Stomach (tissue), 9 donors: ENCODE results near the gene ARFGAP2. TPM values are rescaled to one million over a fixed set of nuclear protein-coding genes. Genes with fewer than 3 reads are reported as not detected.

ENCODE experiments used
- DNase-seq, 2 donors: peaks; one replicate each; pipeline versions ENCODE4 v3.0.0 to v3.0.0-alpha.2; 2013 to 2019
- H3K27ac ChIP-seq, 5 donors: fragments of 200-600 bp in 4 of 5; sonication (generic) in 4 of 5; one replicate each; pipeline ENCODE4 v1.5.1; 2013 to 2019; ENCODE audit warnings: mild to moderate bottlenecking in 1 of 5, moderate library complexity in 1 of 5
- H3K27me3 ChIP-seq, 3 donors: fragments of 200-600 bp; sonication (generic); one replicate each; pipeline ENCODE4 v1.5.1; 2017 to 2019; ENCODE audit warnings: mixed run types in 1 of 3
- H3K36me3 ChIP-seq, 4 donors: fragments of 200-600 bp; sonication (generic); 1 replicate in 3 of 4; 2 replicates in 1 of 4; pipeline ENCODE4 v1.5.1; 2016 to 2019
- H3K4me1 ChIP-seq, 4 donors: fragments of 200-600 bp; sonication (generic); one replicate each; pipeline ENCODE4 v1.5.1; 2016 to 2019
- H3K4me3 ChIP-seq, 4 donors: fragments of 200-600 bp; sonication (generic) in 3 of 4; one replicate each; pipeline ENCODE4 v1.5.1; 2016 to 2019; ENCODE audit warnings: mild to moderate bottlenecking in 1 of 4
- H3K9me3 ChIP-seq, 4 donors: fragments of 200-600 bp; sonication (generic); one replicate each; pipeline ENCODE4 v1.5.1; 2016 to 2019
- CTCF ChIP-seq, 7 experiments: fragments of 450-650 bp in 4 of 7; fragments of 200-600 bp in 3 of 7; sonication (generic) in 3 of 7; IDR thresholded peaks; one replicate each; pipeline ENCODE4 v1.5.1; 2016 to 2019; ENCODE audit warnings: antibody characterized with exemption in 7 of 7, control low read depth in 2 of 7, mild to moderate bottlenecking in 1 of 7
- EP300 ChIP-seq: sonication (generic); formaldehyde crosslinking; IDR thresholded peaks from one replicate; pipeline ENCODE4 v1.6.1; 2017; ENCODE audit warnings: antibody characterized with exemption
- POLR2A ChIP-seq, 4 donors: fragments of 450-650 bp; IDR thresholded peaks; one replicate each; pipeline ENCODE4 v1.6.1; 2016; ENCODE audit warnings: antibody characterized with exemption in 4 of 4, control low read depth in 2 of 4, mild to moderate bottlenecking in 1 of 4, moderate library complexity in 1 of 4
- POLR2AphosphoS5 ChIP-seq, 3 donors: sonication (generic); formaldehyde crosslinking; IDR thresholded peaks; one replicate each; pipeline ENCODE4 v1.6.1; 2016; ENCODE audit warnings: antibody characterized with exemption in 3 of 3
- WGBS, 5 donors: extraction: QIAGEN DNeasy Blood & Tissue Kit in 3 of 5; methylation state at CpG; one replicate each; pipeline versions ENCODE4 v1.1.5 to v1.1.7; 2013 to 2018; 5-methylcytosine and 5-hydroxymethylcytosine counted together
- intact Hi-C: fragments of 100-400 bp; cut with DNase I; formaldehyde crosslinking; loops from one replicate; pipeline ENCODE4 v1.15.1; 2023; ENCODE audit warnings: low total_unique reads
- polyA plus RNA-seq, 3 donors: library from polyadenylated mRNA; stranded (reverse); fragments of 200-250 nt; gene quantifications; one replicate each; pipeline ENCODE4 v1.2.3, GENCODE V29; 2013
- total RNA-seq, 5 donors: library from RNA; depleted of rRNA; stranded (reverse); fragments of >200 nt; gene quantifications; one replicate each; pipeline versions ENCODE4 v1.1.0 to v1.2.3, GENCODE V29; 2014 to 2016
- donor health status: healthy with polysubstance abuse.
- donor health status: Bipolar disorder and iron deficiency.
- donor health status: healthy.

ARFGAP2 gene
- total and polyA plus RNA-seq, 8 donors, result 45.8 to 398 (median 90.4) TPM

GRCh38 chr11:47144541-47144940 lies 32.1 kb downstream of the ARFGAP2 start:
- 90 to 95% (median 92%) methylated on average over 3 of the region's 3 CpGs for WGBS, 5 donors
- no peak for DNase-seq
- H3K36me3 ChIP-seq, result no peaks in the 10 kb centered on the region
- intact Hi-C loops, result no loop called here
- no peaks in the 10 kb centered on the region for H3K27me3 ChIP-seq
- no peak overlapping the region for H3K27ac ChIP-seq
- no peak overlapping the region for H3K4me3 ChIP-seq
- TF ChIP-seq CTCF (IDR thresholded peaks at IDR 0.05) (no peak), EP300 (no peak)
- H3K9me3 ChIP-seq, result no peaks in the 10 kb centered on the region
- peaks cover 13 to 26% (median 15%) of the 10 kb centered on the region in 4 donors for H3K4me1 ChIP-seq

- WGBS, 5 donors, result 37 to 75% (median 53%) methylated on average over 3 of the region's 3 CpGs
- no peak overlapping the region for H3K4me3 ChIP-seq
- intact Hi-C loops, result no loop called here
- peaks cover under 1 to 13% (median 3%) of the 10 kb centered on the region in 4 donors for H3K4me1 ChIP-seq
- TF ChIP-seq CTCF (IDR thresholded peaks at IDR 0.05) (no peak), POLR2A (IDR thresholded peaks at IDR 0.05) (no peak), POLR2AphosphoS5 (IDR thresholded peaks at IDR 0.05) (peak in 1 of 3 donors; percentile 49), EP300 (no peak)
- no peaks in the 10 kb centered on the region for H3K9me3 ChIP-seq
- DNase-seq, result peak in 1 of 2 donors; percentile 87
- no peaks in the 10 kb centered on the region for H3K27me3 ChIP-seq
- peak overlapping the region in 2 of 5 donors; percentile 2 to 25 for H3K27ac ChIP-seq
- peaks cover 0 to 3% (median 3%) of the 10 kb centered on the region in 4 donors for H3K36me3 ChIP-seq
Observed at GRCh38 chr11:47143322-47143721, 33.4 kb downstream of the ARFGAP2 start.

GRCh38 chr11:47139878-47140277 lies 36.8 kb downstream of the ARFGAP2 start:
- no peaks in the 10 kb centered on the region for H3K9me3 ChIP-seq
- 37 to 69% (median 64%) methylated on average over 4 of the region's 4 CpGs for WGBS, 5 donors
- peaks cover 0 to 18% (median 16%) of the 10 kb centered on the region in 4 donors for H3K36me3 ChIP-seq
- no peak for TF ChIP-seq POLR2A (IDR thresholded peaks at IDR 0.05)
- no peak overlapping the region for H3K4me3 ChIP-seq
- H3K4me1 ChIP-seq, result peaks cover 0 to 13% (median 3%) of the 10 kb centered on the region in 4 donors
- no peaks in the 10 kb centered on the region for H3K27me3 ChIP-seq
- DNase-seq, result no peak
- intact Hi-C loops, result no loop called here
- H3K27ac ChIP-seq, result no peak overlapping the region

- H3K36me3 ChIP-seq, result peaks cover 0 to 18% (median 16%) of the 10 kb centered on the region in 4 donors
- H3K27me3 ChIP-seq, result no peaks in the 10 kb centered on the region
- WGBS, 5 donors, result 95 to 100% (median 98%) methylated on average over 2 of the region's 2 CpGs
- no peak overlapping the region for H3K4me3 ChIP-seq
- no peaks in the 10 kb centered on the region for H3K9me3 ChIP-seq
- no peak for DNase-seq
- peaks cover 0 to 11% (median 5%) of the 10 kb centered on the region in 4 donors for H3K4me1 ChIP-seq
- intact Hi-C loops, result no loop called here
- H3K27ac ChIP-seq, result no peak overlapping the region
- TF ChIP-seq POLR2AphosphoS5 (IDR thresholded peaks at IDR 0.05), result no peak
Observed at GRCh38 chr11:47137476-47137875, 39.2 kb downstream of the ARFGAP2 start.

GRCh38 chr11:47136921-47137320 lies 39.8 kb downstream of the ARFGAP2 start:
- intact Hi-C loops, result no loop called here
- Histone ChIP-seq H3K4me1 (peaks cover 0 to 17% (median 5%) of the 10 kb centered on the region in 4 donors), H3K36me3 (peaks cover 0 to 18% (median 16%) of the 10 kb centered on the region in 4 donors), H3K27me3 (no peaks in the 10 kb centered on the region), H3K4me3 (no peak overlapping the region), H3K9me3 (no peaks in the 10 kb centered on the region), H3K27ac (no peak overlapping the region)
- TF ChIP-seq POLR2AphosphoS5 (IDR thresholded peaks at IDR 0.05) (no peak), CTCF (IDR thresholded peaks at IDR 0.05) (no peak), EP300 (no peak), POLR2A (IDR thresholded peaks at IDR 0.05) (no peak)
- DNase-seq, result no peak
- WGBS, 5 donors, result 91 to 94% (median 93%) methylated on average over 3 of the region's 3 CpGs
